ENCODE measurements around the gene TDRD12.

DNA sequence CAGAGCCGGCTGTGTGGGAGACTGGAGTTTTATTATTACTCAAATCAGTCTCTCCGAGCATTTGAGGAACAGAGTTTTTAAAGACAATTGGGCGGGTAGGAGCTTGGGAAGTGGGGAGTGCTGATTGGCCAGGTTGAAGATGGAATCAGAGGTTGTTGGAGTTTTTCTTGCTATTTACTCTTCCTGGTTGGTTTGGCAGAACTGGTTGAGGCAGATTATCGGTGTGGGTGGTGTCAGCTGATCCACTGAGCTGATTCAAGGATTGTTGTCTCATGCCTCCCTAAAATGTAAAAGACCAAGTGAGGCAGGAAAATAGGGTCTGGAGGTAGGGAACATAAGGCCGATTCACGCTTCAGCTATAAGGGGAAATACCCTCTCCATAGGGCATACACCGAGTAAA, 1.3 kb upstream of the TDRD12 start:
- TF ChIP-seq, protein P1, sequence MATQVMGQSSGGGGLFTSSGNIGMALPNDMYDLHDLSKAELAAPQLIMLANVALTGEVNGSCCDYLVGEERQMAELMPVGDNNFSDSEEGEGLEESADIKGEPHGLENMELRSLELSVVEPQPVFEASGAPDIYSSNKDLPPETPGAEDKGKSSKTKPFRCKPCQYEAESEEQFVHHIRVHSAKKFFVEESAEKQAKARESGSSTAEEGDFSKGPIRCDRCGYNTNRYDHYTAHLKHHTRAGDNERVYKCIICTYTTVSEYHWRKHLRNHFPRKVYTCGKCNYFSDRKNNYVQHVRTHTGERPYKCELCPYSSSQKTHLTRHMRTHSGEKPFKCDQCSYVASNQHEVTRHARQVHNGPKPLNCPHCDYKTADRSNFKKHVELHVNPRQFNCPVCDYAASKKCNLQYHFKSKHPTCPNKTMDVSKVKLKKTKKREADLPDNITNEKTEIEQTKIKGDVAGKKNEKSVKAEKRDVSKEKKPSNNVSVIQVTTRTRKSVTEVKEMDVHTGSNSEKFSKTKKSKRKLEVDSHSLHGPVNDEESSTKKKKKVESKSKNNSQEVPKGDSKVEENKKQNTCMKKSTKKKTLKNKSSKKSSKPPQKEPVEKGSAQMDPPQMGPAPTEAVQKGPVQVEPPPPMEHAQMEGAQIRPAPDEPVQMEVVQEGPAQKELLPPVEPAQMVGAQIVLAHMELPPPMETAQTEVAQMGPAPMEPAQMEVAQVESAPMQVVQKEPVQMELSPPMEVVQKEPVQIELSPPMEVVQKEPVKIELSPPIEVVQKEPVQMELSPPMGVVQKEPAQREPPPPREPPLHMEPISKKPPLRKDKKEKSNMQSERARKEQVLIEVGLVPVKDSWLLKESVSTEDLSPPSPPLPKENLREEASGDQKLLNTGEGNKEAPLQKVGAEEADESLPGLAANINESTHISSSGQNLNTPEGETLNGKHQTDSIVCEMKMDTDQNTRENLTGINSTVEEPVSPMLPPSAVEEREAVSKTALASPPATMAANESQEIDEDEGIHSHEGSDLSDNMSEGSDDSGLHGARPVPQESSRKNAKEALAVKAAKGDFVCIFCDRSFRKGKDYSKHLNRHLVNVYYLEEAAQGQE (IDR thresholded peaks at IDR 0.05; ENCODE audit: unreplicated experiment): no peak
- no peak for TF ChIP-seq CREB1 (CRISPR knock-in tag; IDR thresholded peaks at IDR 0.05; ENCODE audit: low read depth)
- TF ChIP-seq, protein P2, sequence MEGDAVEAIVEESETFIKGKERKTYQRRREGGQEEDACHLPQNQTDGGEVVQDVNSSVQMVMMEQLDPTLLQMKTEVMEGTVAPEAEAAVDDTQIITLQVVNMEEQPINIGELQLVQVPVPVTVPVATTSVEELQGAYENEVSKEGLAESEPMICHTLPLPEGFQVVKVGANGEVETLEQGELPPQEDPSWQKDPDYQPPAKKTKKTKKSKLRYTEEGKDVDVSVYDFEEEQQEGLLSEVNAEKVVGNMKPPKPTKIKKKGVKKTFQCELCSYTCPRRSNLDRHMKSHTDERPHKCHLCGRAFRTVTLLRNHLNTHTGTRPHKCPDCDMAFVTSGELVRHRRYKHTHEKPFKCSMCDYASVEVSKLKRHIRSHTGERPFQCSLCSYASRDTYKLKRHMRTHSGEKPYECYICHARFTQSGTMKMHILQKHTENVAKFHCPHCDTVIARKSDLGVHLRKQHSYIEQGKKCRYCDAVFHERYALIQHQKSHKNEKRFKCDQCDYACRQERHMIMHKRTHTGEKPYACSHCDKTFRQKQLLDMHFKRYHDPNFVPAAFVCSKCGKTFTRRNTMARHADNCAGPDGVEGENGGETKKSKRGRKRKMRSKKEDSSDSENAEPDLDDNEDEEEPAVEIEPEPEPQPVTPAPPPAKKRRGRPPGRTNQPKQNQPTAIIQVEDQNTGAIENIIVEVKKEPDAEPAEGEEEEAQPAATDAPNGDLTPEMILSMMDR (conservative IDR thresholded peaks at IDR 0.05; ENCODE audit: low read depth in 2 of 2): no peak
- no peak for TF ChIP-seq JUNB (IDR thresholded peaks at IDR 0.05; ENCODE audit: unreplicated experiment)
- TF ChIP-seq EZH2phosphoT487 (IDR thresholded peaks at IDR 0.05; ENCODE audit: unreplicated experiment): no peak
- TF ChIP-seq POLR2AphosphoS5 (IDR thresholded peaks at IDR 0.05; ENCODE audit: low read depth): no peak
- no peak for TF ChIP-seq EZH2 (IDR thresholded peaks at IDR 0.05; ENCODE audit: low read depth, unreplicated experiment)
- TF ChIP-seq NANOG (IDR thresholded peaks at IDR 0.05; ENCODE audit: borderline replicate concordance): no peak
- TF ChIP-seq, protein P3, sequence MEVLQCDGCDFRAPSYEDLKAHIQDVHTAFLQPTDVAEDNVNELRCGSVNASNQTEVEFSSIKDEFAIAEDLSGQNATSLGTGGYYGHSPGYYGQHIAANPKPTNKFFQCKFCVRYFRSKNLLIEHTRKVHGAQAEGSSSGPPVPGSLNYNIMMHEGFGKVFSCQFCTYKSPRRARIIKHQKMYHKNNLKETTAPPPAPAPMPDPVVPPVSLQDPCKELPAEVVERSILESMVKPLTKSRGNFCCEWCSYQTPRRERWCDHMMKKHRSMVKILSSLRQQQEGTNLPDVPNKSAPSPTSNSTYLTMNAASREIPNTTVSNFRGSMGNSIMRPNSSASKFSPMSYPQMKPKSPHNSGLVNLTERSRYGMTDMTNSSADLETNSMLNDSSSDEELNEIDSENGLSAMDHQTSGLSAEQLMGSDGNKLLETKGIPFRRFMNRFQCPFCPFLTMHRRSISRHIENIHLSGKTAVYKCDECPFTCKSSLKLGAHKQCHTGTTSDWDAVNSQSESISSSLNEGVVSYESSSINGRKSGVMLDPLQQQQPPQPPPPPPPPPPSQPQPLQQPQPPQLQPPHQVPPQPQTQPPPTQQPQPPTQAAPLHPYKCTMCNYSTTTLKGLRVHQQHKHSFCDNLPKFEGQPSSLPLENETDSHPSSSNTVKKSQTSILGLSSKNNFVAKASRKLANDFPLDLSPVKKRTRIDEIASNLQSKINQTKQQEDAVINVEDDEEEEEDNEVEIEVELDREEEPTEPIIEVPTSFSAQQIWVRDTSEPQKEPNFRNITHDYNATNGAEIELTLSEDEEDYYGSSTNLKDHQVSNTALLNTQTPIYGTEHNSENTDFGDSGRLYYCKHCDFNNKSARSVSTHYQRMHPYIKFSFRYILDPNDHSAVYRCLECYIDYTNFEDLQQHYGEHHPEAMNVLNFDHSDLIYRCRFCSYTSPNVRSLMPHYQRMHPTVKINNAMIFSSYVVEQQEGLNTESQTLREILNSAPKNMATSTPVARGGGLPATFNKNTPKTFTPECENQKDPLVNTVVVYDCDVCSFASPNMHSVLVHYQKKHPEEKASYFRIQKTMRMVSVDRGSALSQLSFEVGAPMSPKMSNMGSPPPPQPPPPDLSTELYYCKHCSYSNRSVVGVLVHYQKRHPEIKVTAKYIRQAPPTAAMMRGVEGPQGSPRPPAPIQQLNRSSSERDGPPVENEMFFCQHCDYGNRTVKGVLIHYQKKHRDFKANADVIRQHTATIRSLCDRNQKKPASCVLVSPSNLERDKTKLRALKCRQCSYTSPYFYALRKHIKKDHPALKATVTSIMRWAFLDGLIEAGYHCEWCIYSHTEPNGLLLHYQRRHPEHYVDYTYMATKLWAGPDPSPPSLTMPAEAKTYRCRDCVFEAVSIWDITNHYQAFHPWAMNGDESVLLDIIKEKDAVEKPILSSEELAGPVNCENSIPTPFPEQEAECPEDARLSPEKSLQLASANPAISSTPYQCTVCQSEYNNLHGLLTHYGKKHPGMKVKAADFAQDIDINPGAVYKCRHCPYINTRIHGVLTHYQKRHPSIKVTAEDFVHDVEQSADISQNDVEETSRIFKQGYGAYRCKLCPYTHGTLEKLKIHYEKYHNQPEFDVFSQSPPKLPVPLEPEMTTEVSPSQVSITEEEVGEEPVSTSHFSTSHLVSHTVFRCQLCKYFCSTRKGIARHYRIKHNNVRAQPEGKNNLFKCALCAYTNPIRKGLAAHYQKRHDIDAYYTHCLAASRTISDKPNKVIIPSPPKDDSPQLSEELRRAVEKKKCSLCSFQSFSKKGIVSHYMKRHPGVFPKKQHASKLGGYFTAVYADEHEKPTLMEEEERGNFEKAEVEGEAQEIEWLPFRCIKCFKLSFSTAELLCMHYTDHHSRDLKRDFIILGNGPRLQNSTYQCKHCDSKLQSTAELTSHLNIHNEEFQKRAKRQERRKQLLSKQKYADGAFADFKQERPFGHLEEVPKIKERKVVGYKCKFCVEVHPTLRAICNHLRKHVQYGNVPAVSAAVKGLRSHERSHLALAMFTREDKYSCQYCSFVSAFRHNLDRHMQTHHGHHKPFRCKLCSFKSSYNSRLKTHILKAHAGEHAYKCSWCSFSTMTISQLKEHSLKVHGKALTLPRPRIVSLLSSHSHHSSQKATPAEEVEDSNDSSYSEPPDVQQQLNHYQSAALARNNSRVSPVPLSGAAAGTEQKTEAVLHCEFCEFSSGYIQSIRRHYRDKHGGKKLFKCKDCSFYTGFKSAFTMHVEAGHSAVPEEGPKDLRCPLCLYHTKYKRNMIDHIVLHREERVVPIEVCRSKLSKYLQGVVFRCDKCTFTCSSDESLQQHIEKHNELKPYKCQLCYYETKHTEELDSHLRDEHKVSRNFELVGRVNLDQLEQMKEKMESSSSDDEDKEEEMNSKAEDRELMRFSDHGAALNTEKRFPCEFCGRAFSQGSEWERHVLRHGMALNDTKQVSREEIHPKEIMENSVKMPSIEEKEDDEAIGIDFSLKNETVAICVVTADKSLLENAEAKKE (CRISPR knock-in tag; IDR thresholded peaks at IDR 0.05): no peak
- TF ChIP-seq, protein P4, sequence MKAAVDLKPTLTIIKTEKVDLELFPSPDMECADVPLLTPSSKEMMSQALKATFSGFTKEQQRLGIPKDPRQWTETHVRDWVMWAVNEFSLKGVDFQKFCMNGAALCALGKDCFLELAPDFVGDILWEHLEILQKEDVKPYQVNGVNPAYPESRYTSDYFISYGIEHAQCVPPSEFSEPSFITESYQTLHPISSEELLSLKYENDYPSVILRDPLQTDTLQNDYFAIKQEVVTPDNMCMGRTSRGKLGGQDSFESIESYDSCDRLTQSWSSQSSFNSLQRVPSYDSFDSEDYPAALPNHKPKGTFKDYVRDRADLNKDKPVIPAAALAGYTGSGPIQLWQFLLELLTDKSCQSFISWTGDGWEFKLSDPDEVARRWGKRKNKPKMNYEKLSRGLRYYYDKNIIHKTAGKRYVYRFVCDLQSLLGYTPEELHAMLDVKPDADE (IDR thresholded peaks at IDR 0.05): no peak
